Stimulated activated CD4-positive, alpha-beta T cell treated with anti-CD3 and anti-CD28 coated beads, Interleukin-4, amount 100 ng/mL, for 48 hours (primary cell): ENCODE measurements around the gene PMPCB.
A peak's percentile ranks its signal among the peaks of the same experiment; 100 is the strongest.
"Not testable (repeated sequence)": the region's sequence is repeated elsewhere in the genome, so short reads cannot be mapped to it uniquely, and the experiment has no call there.

Source experiments
- DNase-seq, 2 donors: peaks; one replicate each; pipeline ENCODE4 v3.0.0-alpha.2; 2020; ENCODE audit warnings: low read depth in 2 of 2

Gene PMPCB, protein sequence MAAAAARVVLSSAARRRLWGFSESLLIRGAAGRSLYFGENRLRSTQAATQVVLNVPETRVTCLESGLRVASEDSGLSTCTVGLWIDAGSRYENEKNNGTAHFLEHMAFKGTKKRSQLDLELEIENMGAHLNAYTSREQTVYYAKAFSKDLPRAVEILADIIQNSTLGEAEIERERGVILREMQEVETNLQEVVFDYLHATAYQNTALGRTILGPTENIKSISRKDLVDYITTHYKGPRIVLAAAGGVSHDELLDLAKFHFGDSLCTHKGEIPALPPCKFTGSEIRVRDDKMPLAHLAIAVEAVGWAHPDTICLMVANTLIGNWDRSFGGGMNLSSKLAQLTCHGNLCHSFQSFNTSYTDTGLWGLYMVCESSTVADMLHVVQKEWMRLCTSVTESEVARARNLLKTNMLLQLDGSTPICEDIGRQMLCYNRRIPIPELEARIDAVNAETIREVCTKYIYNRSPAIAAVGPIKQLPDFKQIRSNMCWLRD

DNA sequence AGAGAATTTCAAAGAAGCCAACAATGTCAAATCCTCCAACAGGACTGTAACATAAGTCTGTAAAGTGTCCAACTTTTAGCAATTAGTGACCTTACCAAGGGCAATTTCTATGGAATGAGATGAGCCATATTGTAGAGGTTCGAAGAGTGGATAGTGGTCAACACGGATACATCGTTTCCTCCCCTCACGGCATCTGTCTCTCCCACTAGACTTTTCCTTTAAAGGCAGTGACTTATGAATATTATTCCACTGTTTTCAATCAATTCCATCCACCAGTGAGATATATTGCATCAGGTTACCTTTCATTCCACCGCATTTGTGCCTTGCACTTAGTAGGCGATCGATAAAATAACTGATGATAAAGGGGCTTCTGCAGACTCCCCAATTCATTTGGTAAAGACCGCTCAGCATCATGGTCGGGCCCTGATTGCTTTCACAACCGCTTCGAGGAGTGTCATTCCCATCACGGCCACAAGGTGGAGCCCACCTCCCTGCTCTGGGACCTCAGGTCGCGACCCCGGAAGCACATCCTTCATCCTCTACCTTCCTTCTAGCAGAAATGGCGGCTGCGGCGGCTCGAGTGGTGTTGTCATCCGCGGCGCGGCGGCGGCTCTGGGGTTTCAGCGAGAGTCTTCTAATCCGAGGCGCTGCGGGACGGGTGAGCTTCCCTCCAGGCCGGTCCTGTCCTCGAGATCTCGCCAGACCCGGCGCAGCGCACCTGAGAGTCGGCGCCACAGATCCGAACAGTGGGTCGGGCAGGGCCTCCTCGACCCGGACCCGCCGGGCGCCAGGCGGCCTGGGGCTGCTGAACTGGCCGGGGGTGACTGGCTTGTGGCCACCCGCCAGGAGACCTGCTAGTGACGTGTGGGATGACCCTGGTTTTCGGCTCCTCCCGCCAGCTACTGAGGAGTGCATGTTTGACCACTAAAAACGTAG lies at the start of gene PMPCB:
PMPCB (plus strand) TSS at position 535 of the 936 bp plus-strand sequence; CDS start at position 560, 25 bp downstream.
- DNase-seq, result peak; percentile 94 to 96

DNA sequence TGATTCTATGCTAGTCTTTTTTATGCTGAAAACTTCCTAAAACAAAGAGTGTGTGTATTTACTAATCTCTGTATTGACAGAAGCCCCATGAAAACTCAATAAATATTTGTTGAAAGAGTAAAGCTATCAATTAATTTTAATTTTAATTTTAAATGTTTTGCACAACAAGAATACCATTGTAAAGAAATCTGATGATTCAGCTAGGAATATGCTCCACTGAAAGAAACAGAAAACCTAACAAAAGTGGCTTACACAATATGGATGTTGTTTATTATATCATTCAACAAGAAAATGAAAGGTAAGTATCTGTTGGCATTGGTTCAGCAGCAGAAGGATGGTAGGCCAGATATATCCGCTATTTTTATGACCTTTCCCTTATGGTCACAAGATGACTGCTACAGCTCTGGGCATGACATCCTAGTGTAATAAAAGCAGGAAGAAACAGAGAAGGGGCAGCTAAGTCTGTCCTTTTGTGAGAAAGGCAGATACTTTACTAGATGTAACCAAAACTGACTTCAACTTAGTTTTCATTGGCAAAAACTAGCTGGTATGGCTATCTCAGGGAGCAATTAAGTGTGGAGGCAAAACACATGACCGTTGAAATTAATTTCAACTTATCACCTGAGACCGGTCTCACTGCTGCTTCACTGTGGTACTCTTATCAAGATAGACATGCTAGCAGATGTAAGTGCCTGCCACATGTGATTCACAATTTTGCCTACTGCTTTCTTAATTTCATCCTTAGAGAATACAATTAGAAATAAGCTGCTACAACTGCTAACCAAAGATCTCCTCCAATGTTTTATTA lies 43.3 kb upstream of the PMPCB start:
- not testable (repeated sequence) for DNase-seq

DNA sequence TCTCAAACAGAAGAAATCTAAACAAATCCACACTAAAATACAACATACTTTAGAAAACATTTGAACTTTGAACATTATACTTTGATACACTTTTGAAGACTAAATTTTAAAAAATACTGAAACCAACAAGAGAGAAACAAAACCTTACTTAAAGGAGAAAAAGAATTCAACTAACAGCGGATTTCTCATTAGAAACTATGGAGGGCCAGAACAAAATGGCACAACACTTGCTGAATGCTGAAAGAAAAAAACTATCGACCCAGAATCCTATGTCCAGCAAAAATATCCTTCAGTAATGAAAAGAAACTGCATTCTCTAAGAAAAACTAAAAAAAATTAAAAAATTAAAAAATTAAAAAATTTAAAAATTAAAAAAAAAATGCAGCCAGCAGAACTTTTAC lies 33.2 kb upstream of the PMPCB start:
- not testable (repeated sequence) for DNase-seq

DNA sequence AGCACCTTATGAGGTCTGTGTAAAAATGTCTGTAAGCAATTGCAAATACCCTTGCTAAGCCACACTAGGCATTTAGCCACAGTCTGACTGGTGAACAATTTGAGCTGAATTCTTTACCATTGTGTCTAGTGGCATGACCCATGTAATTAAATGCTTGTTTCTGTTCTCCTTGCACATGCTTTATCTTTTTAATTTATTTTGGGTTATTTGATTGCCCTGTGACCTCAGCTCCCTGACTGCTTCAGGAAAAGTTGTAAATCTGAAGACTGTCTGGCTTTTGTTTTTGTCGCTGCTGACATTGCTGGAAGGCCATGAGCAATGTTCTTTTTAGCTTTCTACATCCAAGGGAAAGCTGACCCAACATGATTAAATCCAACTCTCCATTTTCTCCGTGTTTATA lies 31.0 kb upstream of the PMPCB start:
- not testable (repeated sequence) for DNase-seq

- DNase-seq, result not testable (repeated sequence)
These were observed 23.9 kb upstream of the PMPCB start for GRCh38 chr7:103273374-103273773.

- DNase-seq, result not testable (repeated sequence)
These were observed 22.4 kb upstream of the PMPCB start for GRCh38 chr7:103274867-103275266.

GRCh38 chr7:103278195-103278594 lies 19.0 kb upstream of the PMPCB start:
- DNase-seq, result not testable (repeated sequence)

DNA sequence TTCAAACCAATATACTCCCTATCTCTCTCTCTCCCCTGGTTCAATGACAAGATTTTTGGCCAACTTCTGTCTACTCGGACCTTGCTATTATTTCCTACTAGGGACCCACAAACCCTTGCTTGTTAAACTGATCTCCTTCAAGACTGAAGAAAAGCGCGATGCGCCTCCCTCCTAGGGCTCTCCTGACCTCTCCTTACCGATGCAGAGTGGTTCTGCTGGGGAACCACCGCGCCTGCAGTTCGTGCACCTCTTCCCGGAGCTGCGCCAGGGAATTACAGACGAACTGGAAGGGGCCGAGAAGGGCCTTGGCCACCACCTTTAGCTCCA lies 17.6 kb upstream of the PMPCB start:
- not testable (repeated sequence) for DNase-seq

GRCh38 chr7:103279963-103280802 lies 17.1 kb upstream of the PMPCB start:
- peak; percentile 65 to 81 for DNase-seq

GRCh38 chr7:103280803-103281155 lies 16.5 kb upstream of the PMPCB start:
- DNase-seq, result peak in 1 of 2 donors; percentile 8

DNA sequence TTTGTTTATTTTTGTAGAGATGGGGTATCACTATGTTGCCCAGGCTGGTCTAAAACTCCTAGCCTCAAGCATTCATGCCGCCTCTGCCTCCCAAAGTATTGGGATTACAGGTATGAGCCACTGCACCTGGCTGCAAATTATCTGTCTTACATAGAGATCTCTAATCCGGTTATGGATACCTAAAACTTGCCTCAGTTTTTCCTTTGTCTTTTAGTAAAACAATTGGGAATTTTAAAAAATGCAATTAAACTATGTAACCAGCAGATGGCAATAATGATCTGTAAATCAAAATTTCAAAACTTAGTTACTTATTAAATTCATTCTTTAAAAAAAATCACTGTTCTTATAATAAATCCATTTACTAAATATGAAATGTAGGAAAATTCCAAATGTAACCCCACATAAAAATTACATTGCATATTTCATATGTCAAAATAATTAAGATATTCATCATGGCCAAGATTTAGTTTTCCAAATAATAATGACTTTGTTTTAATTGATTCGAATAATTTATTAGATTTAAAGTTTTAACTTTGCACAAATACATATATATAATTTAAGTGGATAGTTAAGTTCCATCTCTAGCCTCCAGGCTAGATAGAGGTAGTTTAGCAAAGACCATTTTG lies 14.3 kb upstream of the PMPCB start:
- DNase-seq, result not testable (repeated sequence)

GRCh38 chr7:103292122-103292521 lies 5.1 kb upstream of the PMPCB start:
- DNase-seq, result no peak

- DNase-seq, result no peak
These were observed 3.7 kb upstream of the PMPCB start for GRCh38 chr7:103293526-103293925.

DNA sequence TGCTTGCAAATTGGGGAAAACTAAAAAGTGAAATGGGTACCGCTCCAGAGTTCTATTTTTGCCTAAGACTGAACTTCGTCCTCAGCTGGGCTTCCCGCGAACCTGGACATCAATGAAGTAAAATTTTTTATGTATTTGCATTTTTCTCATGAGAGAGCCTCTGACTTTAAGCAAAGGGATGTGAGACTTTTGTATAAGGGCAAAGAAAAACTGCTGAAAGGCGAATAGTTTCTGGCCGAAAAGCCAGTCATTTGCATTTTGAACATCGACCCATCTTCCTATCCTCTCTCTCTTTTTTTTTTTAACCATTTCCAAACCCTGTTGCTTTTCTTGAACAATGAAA lies 573 bp downstream of the PMPCB start:
- DNase-seq, result no peak

DNA sequence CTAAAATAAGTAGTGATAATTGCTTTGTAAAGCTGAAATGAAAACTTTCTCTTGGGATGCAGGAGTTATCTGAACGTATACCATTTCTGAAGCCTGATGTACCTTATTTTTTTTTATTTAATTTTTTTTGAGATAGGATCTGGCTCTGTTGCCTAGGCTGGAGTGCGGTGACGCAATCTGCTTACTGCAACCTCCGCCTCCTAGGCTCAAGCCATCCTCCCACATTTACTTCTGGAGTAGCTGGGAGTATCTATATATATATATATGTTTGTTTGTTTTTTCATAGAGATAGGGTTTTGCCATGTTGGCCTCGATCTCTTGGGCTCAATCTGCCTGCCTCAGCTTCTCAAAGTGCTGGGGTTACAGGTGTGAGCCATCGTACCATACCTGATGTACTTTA lies 2.4 kb downstream of the PMPCB start:
- no peak for DNase-seq

GRCh38 chr7:103301441-103301840 lies 4.2 kb downstream of the PMPCB start:
- no peak for DNase-seq

DNA sequence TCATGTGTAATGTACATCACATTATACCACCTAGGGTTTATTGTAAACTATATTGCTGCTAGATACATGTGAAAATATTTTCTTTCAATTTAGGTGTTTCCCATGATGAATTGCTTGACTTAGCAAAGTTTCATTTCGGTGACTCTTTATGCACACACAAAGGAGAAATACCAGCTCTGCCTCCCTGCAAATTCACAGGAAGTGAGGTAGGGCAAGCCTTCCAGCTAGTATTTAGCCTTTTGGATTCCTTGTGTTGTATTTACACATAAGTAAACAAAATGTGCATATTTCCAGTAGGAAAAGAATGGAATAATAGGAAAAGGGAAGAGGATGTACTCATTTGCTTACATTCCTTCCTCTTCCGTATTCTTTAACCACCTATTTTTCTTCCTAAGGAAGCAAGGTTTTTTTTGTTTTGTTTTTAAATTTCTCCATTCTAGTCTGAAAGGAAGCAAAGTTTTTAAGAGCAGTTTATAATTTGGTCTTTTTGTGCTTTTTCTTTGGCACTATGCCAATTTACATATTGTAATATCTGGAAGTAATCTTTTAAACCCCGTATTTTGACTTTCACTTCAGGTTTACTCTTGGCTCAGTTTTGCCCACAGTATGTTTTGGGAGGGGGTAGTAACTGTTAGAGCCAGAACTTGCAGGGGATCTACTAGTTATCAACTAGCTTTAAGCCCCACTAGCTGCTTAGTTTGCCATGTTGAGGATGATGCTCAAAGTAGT lies 10.4 kb downstream of the PMPCB start:
- DNase-seq, result no peak

- DNase-seq, result no peak
These were observed 17.6 kb downstream of the PMPCB start for GRCh38 chr7:103314852-103315251.

GRCh38 chr7:103316380-103316941 lies 19.2 kb downstream of the PMPCB start:
- DNase-seq, result no peak
